Measurements from ENCODE around the gene OGFR. TPM values are rescaled to one million over a fixed set of nuclear protein-coding genes. Genes with fewer than 3 reads are reported as not detected.
A peak's percentile ranks its signal among the peaks of the same experiment; 100 is the strongest.

The OGFR gene
- total and polyA plus RNA-seq, 2 experiments from 2014 or later: 9.9 to 52.2 TPM

DNA sequence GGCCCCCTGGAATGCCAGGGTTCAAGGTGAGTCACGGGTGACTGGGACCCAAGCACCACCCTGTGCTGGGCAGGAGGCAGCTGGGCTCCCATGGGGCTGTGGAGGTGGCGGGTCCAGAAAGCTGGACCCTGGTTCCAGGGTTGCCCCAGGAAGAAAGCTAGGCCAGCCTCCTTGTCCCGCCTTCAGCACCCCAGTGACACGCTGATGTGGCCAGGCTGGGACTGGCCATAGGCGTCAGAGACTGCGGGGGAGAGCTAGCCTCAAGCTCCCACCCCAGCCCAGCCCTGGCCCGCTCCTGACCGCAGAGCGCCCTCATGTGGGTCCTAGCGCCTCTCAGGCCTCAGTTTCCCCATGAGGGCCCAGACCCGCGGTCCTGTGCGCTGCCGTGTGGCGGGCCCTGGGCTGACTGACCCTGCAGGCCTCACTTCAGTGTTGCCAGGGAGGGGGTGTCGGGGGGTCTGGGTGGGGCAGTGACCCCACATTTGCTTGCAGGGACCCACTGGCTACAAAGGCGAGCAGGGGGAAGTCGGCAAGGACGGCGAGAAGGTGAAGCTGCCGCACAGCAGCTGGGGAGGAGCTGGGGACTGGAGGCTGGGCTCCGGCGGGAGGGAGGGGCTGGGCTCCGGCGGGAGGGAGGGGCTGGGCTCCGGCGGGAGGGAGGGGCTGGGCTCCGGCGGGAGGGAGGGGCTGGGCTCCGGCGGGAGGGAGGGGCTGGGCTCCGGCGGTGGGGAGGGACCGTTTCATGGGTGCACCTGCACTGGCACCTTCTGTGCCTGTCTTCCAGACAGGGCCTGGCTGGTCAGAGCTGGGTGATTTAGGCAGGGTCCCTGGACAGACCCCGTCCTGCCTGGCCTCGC lies 20.1 kb downstream of the OGFR start:
- 38 to 69% methylated on average over 15 to 36 of the region's 36 CpGs for WGBS, 2 experiments (ENCODE audit: low coverage in 1 of 2, low lambda C conversion rate in 2 of 2, missing lambda C conversion rate in 2 of 2)
- H3K4me2 ChIP-seq (ENCODE audit: unreplicated experiment): no peak overlapping the region
- no peak for TF ChIP-seq EZH2 (IDR thresholded peaks at IDR 0.05; ENCODE audit: insufficient read depth, poor library complexity, severe bottlenecking)

DNA sequence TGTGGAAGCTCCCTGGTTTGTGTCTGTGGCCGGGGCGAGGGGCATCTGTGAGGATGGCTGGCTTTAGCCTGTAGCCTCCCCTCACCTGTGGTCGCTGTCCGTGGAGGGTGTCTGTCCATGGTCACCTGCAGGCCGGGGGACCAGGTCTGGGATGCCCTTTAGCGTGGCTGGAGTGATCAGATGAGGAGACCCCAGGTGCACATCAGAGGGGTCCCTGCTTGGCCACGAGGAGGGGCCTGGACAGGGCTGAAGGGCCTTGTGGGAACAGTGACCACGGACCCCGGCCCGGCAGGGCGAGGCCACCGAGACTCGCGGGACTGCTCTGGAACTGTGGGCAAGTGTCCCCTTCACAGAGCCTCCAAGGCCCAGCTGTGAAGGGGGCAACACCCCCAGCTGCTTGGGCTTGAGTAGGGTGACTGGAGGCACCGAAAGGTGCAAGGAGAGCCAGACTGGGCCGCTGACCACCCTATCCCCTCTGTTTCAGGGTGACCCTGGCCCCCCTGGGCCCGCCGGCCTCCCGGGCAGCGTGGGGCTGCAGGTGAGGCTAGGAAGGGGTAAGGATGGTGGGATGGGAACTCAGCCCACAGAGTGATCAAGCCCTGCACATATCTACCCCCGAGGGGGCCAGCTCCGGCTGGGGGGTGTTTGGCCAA lies 20.8 kb downstream of the OGFR start:
- TF ChIP-seq EZH2phosphoT487 (IDR thresholded peaks at IDR 0.05; ENCODE audit: insufficient read depth, low read depth) (no peak), EZH2 (IDR thresholded peaks at IDR 0.05; ENCODE audit: insufficient read depth, poor library complexity, severe bottlenecking) (no peak)
- WGBS, 2 experiments (ENCODE audit: low coverage in 1 of 2, low lambda C conversion rate in 2 of 2, missing lambda C conversion rate in 2 of 2): 72 to 73% methylated on average over 21 to 22 of the region's 22 CpGs
- Histone ChIP-seq H3K36me3 (ENCODE audit: low read depth) (no peaks in the 10 kb centered on the region), H3K4me1 (ENCODE audit: insufficient read depth) (no peaks in the 10 kb centered on the region), H3K9ac (no peak overlapping the region), H4K20me1 (ENCODE audit: insufficient read depth) (no peaks in the 10 kb centered on the region), H3K27me3 (replicated peaks; ENCODE audit: insufficient read depth) (no peaks in the 10 kb centered on the region), H3K9me2 (ENCODE audit: insufficient read depth) (no peaks in the 10 kb centered on the region), H3K4me3 (no peak overlapping the region), H3K27ac (no peak overlapping the region), H3K4me2 (ENCODE audit: unreplicated experiment) (no peak overlapping the region), H2AFZ (no peak overlapping the region), H3F3A (ENCODE audit: insufficient read depth) (0 out of 2 replicates have a peak, but pooled peaks cover 3% of the 10 kb centered on the region), H3K9me3 (ENCODE audit: low read depth) (no peaks in the 10 kb centered on the region), H3K79me2 (ENCODE audit: insufficient read depth) (no peaks in the 10 kb centered on the region)
- DNase-seq: no peak
- in situ Hi-C loops (cut with MboI): no loop called here

More for the DNA sequence above, 20.1 kb downstream of the OGFR start:
- DNase-seq: peak; percentile 30
- no peaks in the 10 kb centered on the region for H3K4me1 ChIP-seq (ENCODE audit: insufficient read depth)
- no peaks in the 10 kb centered on the region for H3K9me3 ChIP-seq (ENCODE audit: low read depth)
- in situ Hi-C loops (cut with MboI): no loop called here
- H3K9ac ChIP-seq: no peak overlapping the region
- H3K27me3 ChIP-seq (replicated peaks; ENCODE audit: insufficient read depth): no peaks in the 10 kb centered on the region
- no peak overlapping the region for H2AFZ ChIP-seq
- H3F3A ChIP-seq (ENCODE audit: insufficient read depth): 0 out of 2 replicates have a peak, but pooled peaks cover 3% of the 10 kb centered on the region
- no peaks in the 10 kb centered on the region for H3K36me3 ChIP-seq (ENCODE audit: low read depth)
- H3K79me2 ChIP-seq (ENCODE audit: insufficient read depth): no peaks in the 10 kb centered on the region
- H3K27ac ChIP-seq: no peak overlapping the region
- no peaks in the 10 kb centered on the region for H4K20me1 ChIP-seq (ENCODE audit: insufficient read depth)
- no peak overlapping the region for H3K4me3 ChIP-seq
- no peaks in the 10 kb centered on the region for H3K9me2 ChIP-seq (ENCODE audit: insufficient read depth)

DNA sequence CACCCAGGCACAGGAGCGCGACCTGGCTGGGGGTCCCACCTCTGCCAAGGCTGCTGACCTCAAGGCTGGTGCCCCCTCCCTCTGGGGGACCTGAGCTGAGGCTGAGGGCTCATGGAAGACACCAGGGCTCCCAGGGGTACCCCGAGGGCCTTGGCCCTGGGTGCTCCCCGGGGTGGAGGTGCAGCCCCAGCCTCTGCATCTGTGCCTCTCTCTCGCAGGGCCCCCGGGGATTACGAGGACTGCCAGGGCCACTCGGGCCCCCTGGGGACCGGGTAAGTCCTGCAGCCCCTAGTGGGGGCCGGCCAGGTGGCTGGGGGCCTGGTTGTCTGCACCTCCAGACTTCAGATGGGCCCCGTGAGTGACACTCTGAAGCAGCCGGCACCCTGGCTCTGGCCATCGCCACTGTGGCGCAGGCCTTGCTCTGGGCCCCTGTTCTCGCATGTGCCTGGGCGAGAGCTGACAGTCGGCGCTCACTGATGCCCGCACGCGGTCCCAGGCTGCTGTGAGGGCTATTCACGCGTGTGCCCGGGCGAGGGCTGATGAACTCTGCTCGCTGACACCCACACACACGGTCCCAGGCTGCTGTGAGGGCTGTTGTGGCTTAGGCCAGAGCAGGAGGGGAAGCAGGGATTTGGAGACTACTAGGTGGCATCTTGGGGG lies 21.5 kb downstream of the OGFR start:
- in situ Hi-C loops (cut with MboI): no loop called here

DNA sequence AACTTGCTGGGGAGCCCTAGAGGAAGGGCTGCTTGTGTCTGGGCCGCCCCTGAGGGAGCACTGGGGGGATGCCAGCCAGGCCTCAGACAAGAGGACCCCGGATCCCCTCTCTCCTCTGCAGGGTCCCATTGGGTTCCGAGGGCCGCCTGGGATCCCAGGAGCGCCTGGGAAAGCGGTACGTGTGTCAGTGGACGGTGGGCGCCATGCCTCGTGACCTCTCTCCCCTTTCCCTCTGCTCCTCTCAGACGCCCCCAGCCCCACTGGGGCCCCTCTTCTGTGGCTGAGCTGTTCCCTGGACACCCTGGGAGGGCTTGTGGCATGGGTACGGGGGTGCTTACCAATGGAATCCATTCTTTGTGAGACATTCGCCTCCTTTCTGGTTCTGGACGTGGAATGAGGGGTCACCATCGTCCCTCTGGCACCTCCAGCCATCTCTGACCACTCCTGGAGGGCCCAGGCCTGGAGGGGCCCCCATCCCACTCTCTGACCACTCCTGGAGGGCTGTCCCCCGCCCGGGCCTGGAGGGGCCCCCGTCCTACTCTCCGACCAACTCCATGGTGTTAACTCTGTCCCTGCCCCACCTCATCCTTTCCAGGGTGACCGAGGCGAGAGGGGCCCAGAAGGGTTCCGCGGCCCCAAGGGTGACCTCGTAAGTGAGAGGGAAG lies 22.1 kb downstream of the OGFR start:
- Histone ChIP-seq H3K9ac (no peak overlapping the region), H3K27ac (no peak overlapping the region), H3K4me3 (no peak overlapping the region), H3K79me2 (ENCODE audit: insufficient read depth) (no peaks in the 10 kb centered on the region), H3K9me3 (ENCODE audit: low read depth) (no peaks in the 10 kb centered on the region), H3K27me3 (replicated peaks; ENCODE audit: insufficient read depth) (no peaks in the 10 kb centered on the region), H3K9me2 (ENCODE audit: insufficient read depth) (no peaks in the 10 kb centered on the region), H2AFZ (no peak overlapping the region), H3K4me1 (ENCODE audit: insufficient read depth) (no peaks in the 10 kb centered on the region), H3K36me3 (ENCODE audit: low read depth) (no peaks in the 10 kb centered on the region), H3F3A (ENCODE audit: insufficient read depth) (0 out of 2 replicates have a peak, but pooled peaks cover 3% of the 10 kb centered on the region), H3K4me2 (ENCODE audit: unreplicated experiment) (no peak overlapping the region), H4K20me1 (ENCODE audit: insufficient read depth) (no peaks in the 10 kb centered on the region)
- DNase-seq: no peak
- no peak for TF ChIP-seq EZH2 (IDR thresholded peaks at IDR 0.05; ENCODE audit: insufficient read depth, poor library complexity, severe bottlenecking)
- no peak for TF ChIP-seq EZH2phosphoT487 (IDR thresholded peaks at IDR 0.05; ENCODE audit: insufficient read depth, low read depth)
- WGBS, 2 experiments (ENCODE audit: low coverage in 1 of 2, low lambda C conversion rate in 2 of 2, missing lambda C conversion rate in 2 of 2): 83 to 84% methylated on average over 23 to 24 of the region's 24 CpGs
- in situ Hi-C loops (cut with MboI): no loop called here

More for the DNA sequence above, 21.5 kb downstream of the OGFR start:
- H3K4me1 ChIP-seq (ENCODE audit: insufficient read depth): no peaks in the 10 kb centered on the region
- no peak overlapping the region for H3K4me2 ChIP-seq (ENCODE audit: unreplicated experiment)
- H3K9me3 ChIP-seq (ENCODE audit: low read depth): no peaks in the 10 kb centered on the region
- H3K79me2 ChIP-seq (ENCODE audit: insufficient read depth): no peaks in the 10 kb centered on the region
- no peak overlapping the region for H3K4me3 ChIP-seq
- no peak overlapping the region for H3K27ac ChIP-seq
- no peaks in the 10 kb centered on the region for H4K20me1 ChIP-seq (ENCODE audit: insufficient read depth)
- H2AFZ ChIP-seq: no peak overlapping the region
- H3K36me3 ChIP-seq (ENCODE audit: low read depth): no peaks in the 10 kb centered on the region
- no peak overlapping the region for H3K9ac ChIP-seq
- H3K27me3 ChIP-seq (replicated peaks; ENCODE audit: insufficient read depth): no peaks in the 10 kb centered on the region
- TF ChIP-seq EZH2 (IDR thresholded peaks at IDR 0.05; ENCODE audit: insufficient read depth, poor library complexity, severe bottlenecking): no peak
- TF ChIP-seq EZH2phosphoT487 (IDR thresholded peaks at IDR 0.05; ENCODE audit: insufficient read depth, low read depth): no peak
- no peak for DNase-seq
- H3K9me2 ChIP-seq (ENCODE audit: insufficient read depth): no peaks in the 10 kb centered on the region
- H3F3A ChIP-seq (ENCODE audit: insufficient read depth): 0 out of 2 replicates have a peak, but pooled peaks cover 3% of the 10 kb centered on the region
- 70 to 77% methylated on average over 26 to 27 of the region's 27 CpGs for WGBS, 2 experiments (ENCODE audit: low coverage in 1 of 2, low lambda C conversion rate in 2 of 2, missing lambda C conversion rate in 2 of 2)
